Brain microvascular endothelial cell (primary cell): ENCODE results near the gene TMEM132A.

Source experiments
- DNase-seq: peaks from one replicate; pipeline ENCODE4 v3.0.0-alpha.2; 2020
- H3K27ac ChIP-seq: fragments of 250-450 bp; sonication (Bioruptor Pico); 2 replicates; pipeline ENCODE4 v1.5.1; 2020; ENCODE audit warnings: mild to moderate bottlenecking, moderate library complexity
- H3K27me3 ChIP-seq: fragments of 250-450 bp; sonication (Bioruptor Pico); replicated peaks from 2 replicates; pipeline ENCODE4 v1.5.1; 2020; ENCODE audit warnings: mild to moderate bottlenecking
- H3K36me3 ChIP-seq: fragments of 250-450 bp; sonication (Bioruptor Pico); replicated peaks from 2 replicates; pipeline ENCODE4 v1.5.1; 2020; ENCODE audit warnings: mild to moderate bottlenecking
- H3K4me3 ChIP-seq: 2 replicates; pipeline ENCODE4 v1.5.1; 2011; ENCODE audit warnings: low read depth, mild to moderate bottlenecking, control low read depth, low read length, moderate library complexity
- in situ Hi-C: cut with HindIII; loops from 2 replicates; pipeline ENCODE4 v1.10.0; 2017; ENCODE audit warnings: low sequenced_read_pairs, low pct_ligation_motif_present
- TF ChIP-seq, protein P1 (sequence below): IDR thresholded peaks from 2 replicates; pipeline ENCODE4 v1.5.1; 2011; ENCODE audit warnings: low read depth, mild to moderate bottlenecking, moderate library complexity, low read length, control low read depth, inconsistent platforms; ENCODE audit errors: missing control alignments

Gene TMEM132A

DNA sequence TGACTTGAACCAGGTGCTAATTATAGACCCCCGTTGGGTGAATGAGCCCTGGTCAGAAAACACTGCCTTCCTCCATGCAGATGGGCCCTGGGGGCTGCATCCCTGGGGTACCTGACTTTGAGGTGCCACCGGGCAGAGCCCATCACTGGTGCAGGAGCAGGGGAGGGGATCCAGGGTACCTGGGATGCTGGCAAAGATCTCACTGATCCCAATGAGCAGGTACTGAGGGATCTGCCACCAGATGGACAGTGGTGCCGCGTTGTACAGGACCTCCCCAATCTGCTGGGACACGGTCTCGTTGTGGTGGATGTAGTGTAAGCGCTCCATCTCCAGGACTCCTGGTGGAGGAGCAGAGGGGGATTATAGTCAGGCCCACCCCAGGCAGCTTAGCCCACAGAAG lies 15.0 kb downstream of the TMEM132A start:
- Histone ChIP-seq H3K27ac (no peak overlapping the region), H3K36me3 (no peaks in the 10 kb centered on the region), H3K4me3 (no peak overlapping the region), H3K27me3 (no peaks in the 10 kb centered on the region)
- TF ChIP-seq, protein P1, sequence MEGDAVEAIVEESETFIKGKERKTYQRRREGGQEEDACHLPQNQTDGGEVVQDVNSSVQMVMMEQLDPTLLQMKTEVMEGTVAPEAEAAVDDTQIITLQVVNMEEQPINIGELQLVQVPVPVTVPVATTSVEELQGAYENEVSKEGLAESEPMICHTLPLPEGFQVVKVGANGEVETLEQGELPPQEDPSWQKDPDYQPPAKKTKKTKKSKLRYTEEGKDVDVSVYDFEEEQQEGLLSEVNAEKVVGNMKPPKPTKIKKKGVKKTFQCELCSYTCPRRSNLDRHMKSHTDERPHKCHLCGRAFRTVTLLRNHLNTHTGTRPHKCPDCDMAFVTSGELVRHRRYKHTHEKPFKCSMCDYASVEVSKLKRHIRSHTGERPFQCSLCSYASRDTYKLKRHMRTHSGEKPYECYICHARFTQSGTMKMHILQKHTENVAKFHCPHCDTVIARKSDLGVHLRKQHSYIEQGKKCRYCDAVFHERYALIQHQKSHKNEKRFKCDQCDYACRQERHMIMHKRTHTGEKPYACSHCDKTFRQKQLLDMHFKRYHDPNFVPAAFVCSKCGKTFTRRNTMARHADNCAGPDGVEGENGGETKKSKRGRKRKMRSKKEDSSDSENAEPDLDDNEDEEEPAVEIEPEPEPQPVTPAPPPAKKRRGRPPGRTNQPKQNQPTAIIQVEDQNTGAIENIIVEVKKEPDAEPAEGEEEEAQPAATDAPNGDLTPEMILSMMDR = no peak
- in situ Hi-C loops = no loop called here
- no peak for DNase-seq

DNA sequence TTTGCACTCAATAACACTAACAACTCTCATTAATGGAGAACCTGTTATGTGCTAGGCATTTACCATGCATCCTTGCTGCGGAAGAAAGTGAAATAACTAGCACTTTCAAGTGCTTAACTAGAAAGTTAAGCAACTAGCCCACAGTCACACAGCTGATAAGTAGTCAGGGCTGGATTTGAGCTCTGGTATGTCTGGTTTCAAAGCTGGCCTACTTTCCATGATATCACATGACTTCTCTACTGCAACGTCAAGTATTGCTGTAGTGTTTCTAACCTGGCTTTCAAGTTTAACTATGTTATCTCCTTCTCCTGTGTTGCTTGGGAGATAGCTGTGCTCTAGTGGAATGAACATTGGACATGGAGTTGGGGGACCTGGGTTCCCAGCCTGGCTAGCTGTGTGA lies 15.6 kb downstream of the TMEM132A start:
- TF ChIP-seq, protein P1 = no peak
- no peaks in the 10 kb centered on the region for H3K27me3 ChIP-seq
- no peak overlapping the region for H3K27ac ChIP-seq
- H3K4me3 ChIP-seq = no peak overlapping the region
- in situ Hi-C loops = no loop called here
- DNase-seq = no peak
- no peaks in the 10 kb centered on the region for H3K36me3 ChIP-seq

DNA sequence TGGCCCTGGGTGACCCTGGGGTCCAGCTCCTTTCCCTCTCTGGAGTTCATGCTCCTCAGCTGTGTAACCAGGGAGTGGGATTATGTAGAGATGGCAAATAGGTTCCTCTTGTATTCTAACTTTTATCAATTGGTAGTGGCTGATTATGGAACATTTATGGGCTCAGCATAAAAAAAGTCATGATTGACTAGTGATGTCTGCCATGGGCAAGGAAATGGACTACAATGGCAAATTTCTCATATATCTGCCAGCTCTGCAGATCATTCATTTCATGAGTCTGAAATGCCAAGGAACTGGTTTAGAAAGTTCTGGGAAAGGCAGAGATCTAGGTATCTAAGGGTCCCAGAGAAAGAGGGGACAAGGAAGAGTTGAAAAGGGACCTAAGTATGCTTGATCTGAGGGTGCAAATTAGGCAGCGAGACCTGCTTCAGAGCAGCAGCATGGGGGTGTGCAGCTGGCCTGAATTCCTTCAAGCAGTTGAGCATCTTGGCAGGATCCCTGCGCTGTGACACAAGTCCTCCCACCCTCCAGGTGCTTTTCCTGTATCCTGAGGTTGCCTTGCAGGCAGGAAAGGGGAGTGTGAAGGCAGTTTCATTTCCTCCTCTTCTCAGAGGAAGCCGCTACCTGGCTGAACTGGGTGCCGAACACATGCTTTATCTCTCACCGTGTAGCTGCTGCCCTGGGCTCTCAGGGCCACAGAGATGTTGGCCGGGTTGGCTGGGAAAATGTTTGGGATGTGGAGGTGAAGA lies 17.3 kb downstream of the TMEM132A start:
- TF ChIP-seq, protein P1 = no peak
- H3K27ac ChIP-seq = no peak overlapping the region
- no peaks in the 10 kb centered on the region for H3K27me3 ChIP-seq
- no peak overlapping the region for H3K4me3 ChIP-seq
- in situ Hi-C loops = no loop called here
- no peaks in the 10 kb centered on the region for H3K36me3 ChIP-seq
- DNase-seq = no peak

DNA sequence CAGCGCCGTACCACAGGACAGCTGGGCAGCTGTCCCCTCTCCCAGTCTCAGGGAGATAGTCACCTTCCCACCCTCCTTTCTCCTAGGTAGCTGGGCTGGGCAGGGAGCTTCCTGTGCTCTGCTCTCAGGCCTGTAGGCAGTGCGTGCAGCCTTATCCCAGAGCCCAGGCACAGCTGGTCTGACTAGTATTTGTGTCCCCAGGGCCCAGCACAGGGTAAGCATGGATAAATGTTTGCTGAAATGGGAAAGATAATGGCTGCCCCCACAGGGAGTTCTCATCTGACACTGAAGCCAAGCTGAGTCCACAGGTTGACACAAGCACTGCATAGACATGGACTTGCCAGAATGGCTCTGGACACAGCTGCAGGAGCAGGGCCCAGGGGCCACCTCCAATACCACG lies 18.0 kb downstream of the TMEM132A start:
- DNase-seq = no peak
- Histone ChIP-seq H3K4me3 (no peak overlapping the region), H3K36me3 (no peaks in the 10 kb centered on the region), H3K27me3 (no peaks in the 10 kb centered on the region), H3K27ac (no peak overlapping the region)
- TF ChIP-seq, protein P1 = no peak
- in situ Hi-C loops = no loop called here

DNA sequence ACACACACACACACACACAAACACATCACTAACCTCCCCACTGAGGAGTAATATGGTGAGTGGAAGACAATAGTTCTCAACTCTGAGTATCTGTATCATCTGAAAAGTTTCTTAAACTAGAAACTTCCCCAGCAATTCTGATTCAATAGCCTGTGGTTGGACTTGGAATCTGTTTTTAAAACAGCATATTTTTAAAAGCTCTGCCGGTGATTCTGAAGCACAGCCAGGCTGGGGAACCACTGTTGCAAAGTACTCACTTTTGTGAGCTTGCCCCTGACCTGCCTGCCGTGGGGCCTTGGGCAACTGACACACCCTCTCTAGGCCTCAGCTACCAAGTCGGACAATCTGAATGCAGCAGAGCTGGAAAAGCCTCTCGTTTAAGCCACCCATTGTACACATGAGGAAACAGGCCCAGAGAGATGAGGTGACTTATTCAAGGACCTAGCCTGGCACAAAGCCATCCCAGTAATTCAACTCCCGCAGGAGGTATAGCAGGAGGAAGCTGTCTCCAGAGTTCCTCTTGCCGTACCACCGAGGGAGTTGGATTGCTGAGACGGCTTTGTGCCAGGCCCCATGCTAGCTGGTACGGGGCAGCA lies 18.8 kb downstream of the TMEM132A start:
- DNase-seq = no peak
- TF ChIP-seq, protein P1 = no peak
- no peak overlapping the region for H3K27ac ChIP-seq
- H3K4me3 ChIP-seq = no peak overlapping the region
- H3K27me3 ChIP-seq = no peaks in the 10 kb centered on the region
- H3K36me3 ChIP-seq = no peaks in the 10 kb centered on the region
- in situ Hi-C loops = no loop called here
